Progenitor cell of endocrine pancreas (in vitro differentiated cells): ENCODE results near the gene ZMYND8. TPM values are rescaled to one million over a fixed set of nuclear protein-coding genes. Genes with fewer than 3 reads are reported as not detected.
"Not testable (repeated sequence)": the region's sequence is repeated elsewhere in the genome, so short reads cannot be mapped to it uniquely, and the experiment has no call there.

Experiments used
- DNase-seq: peaks from one replicate; pipeline ENCODE4 v3.0.0; 2021; ENCODE audit warnings: low spot score; ENCODE audit not compliant: unreplicated experiment
- H3K27ac Mint-ChIP-seq: 2 replicates; pipeline ENCODE4 v1.8.0; 2021; ENCODE audit warnings: mild to moderate bottlenecking, moderate library complexity, mixed read lengths
- H3K27me3 Mint-ChIP-seq: 2 replicates; pipeline ENCODE4 v1.8.0; 2021; ENCODE audit warnings: mixed read lengths
- H3K36me3 Mint-ChIP-seq: 2 replicates; pipeline ENCODE4 v1.8.0; 2022; ENCODE audit warnings: mixed read lengths; ENCODE audit not compliant: insufficient read depth
- H3K4me1 Mint-ChIP-seq: 2 replicates; pipeline ENCODE4 v1.8.0; 2021; ENCODE audit warnings: low read depth, mixed read lengths
- H3K4me3 Mint-ChIP-seq: 2 replicates; pipeline ENCODE4 v1.8.0; 2021; ENCODE audit warnings: low read depth, mild to moderate bottlenecking, moderate library complexity, mixed read lengths
- H3K9me3 Mint-ChIP-seq: 2 replicates; pipeline ENCODE4 v1.8.0; 2021; ENCODE audit warnings: low read depth, mixed read lengths
- CTCF ChIP-seq: fragments of 200-600 bp; sonication (generic); IDR thresholded peaks from one replicate; pipeline ENCODE4 v1.5.0; 2021; ENCODE audit warnings: antibody characterized with exemption, mild to moderate bottlenecking; ENCODE audit not compliant: unreplicated experiment
- total RNA-seq: library from RNA; stranded (reverse); gene quantifications from 2 replicates; pipeline ENCODE4 v1.2.1, GENCODE V29; 2021

Gene ZMYND8
- total RNA-seq, 1 donor from 2014 or later, result 102 TPM

GRCh38 chr20:47282864-47283263, 73.6 kb downstream of the ZMYND8 start:
- no peak for DNase-seq
- H3K4me1 Mint-ChIP-seq, result peaks cover 15% of the 10 kb centered on the region
- H3K9me3 Mint-ChIP-seq, result no peaks in the 10 kb centered on the region
- H3K27me3 Mint-ChIP-seq, result no peaks in the 10 kb centered on the region
- no peak for TF ChIP-seq CTCF
- H3K36me3 Mint-ChIP-seq, result peaks cover 43% of the 10 kb centered on the region
- H3K4me3 Mint-ChIP-seq, result no peak overlapping the region
- no peak overlapping the region for H3K27ac Mint-ChIP-seq

- H3K27me3 Mint-ChIP-seq, result no peaks in the 10 kb centered on the region
- TF ChIP-seq CTCF, result no peak
- H3K4me1 Mint-ChIP-seq, result peaks cover 15% of the 10 kb centered on the region
- peak overlapping the region; percentile 91 for H3K27ac Mint-ChIP-seq
- H3K9me3 Mint-ChIP-seq, result no peaks in the 10 kb centered on the region
- H3K36me3 Mint-ChIP-seq, result peaks cover 41% of the 10 kb centered on the region
- DNase-seq, result no peak
- no peak overlapping the region for H3K4me3 Mint-ChIP-seq
Measured at GRCh38 chr20:47281376-47281775, 75.1 kb downstream of the ZMYND8 start.

GRCh38 chr20:47280668-47281067, 75.8 kb downstream of the ZMYND8 start:
- peaks cover 15% of the 10 kb centered on the region for H3K4me1 Mint-ChIP-seq
- peak overlapping the region; percentile 61 for H3K27ac Mint-ChIP-seq
- TF ChIP-seq CTCF, result no peak
- no peak for DNase-seq
- no peaks in the 10 kb centered on the region for H3K9me3 Mint-ChIP-seq
- peaks cover 44% of the 10 kb centered on the region for H3K36me3 Mint-ChIP-seq
- no peaks in the 10 kb centered on the region for H3K27me3 Mint-ChIP-seq
- H3K4me3 Mint-ChIP-seq, result no peak overlapping the region

- H3K9me3 Mint-ChIP-seq, result no peaks in the 10 kb centered on the region
- no peaks in the 10 kb centered on the region for H3K27me3 Mint-ChIP-seq
- peaks cover 42% of the 10 kb centered on the region for H3K36me3 Mint-ChIP-seq
- no peak overlapping the region for H3K4me3 Mint-ChIP-seq
- no peak for TF ChIP-seq CTCF
- H3K27ac Mint-ChIP-seq, result peak overlapping the region; percentile 61
- DNase-seq, result no peak
- peaks cover 14% of the 10 kb centered on the region for H3K4me1 Mint-ChIP-seq
Measured at GRCh38 chr20:47280228-47280627, 76.3 kb downstream of the ZMYND8 start.

GRCh38 chr20:47278907-47279348, 77.6 kb downstream of the ZMYND8 start:
- no peak overlapping the region for H3K4me3 Mint-ChIP-seq
- DNase-seq, result no peak
- H3K36me3 Mint-ChIP-seq, result peaks cover 37% of the 10 kb centered on the region
- TF ChIP-seq CTCF, result no peak
- peaks cover 8% of the 10 kb centered on the region for H3K4me1 Mint-ChIP-seq
- H3K27me3 Mint-ChIP-seq, result no peaks in the 10 kb centered on the region
- no peak overlapping the region for H3K27ac Mint-ChIP-seq
- H3K9me3 Mint-ChIP-seq, result no peaks in the 10 kb centered on the region

GRCh38 chr20:47277535-47277872, 79.0 kb downstream of the ZMYND8 start:
- Mint-ChIP-seq H3K27ac (peak overlapping the region; percentile 22), H3K36me3 (peaks cover 40% of the 10 kb centered on the region)
- H3K27me3 Mint-ChIP-seq, H3K4me3 Mint-ChIP-seq, DNase-seq, H3K9me3 Mint-ChIP-seq, H3K4me1 Mint-ChIP-seq: not testable (repeated sequence)
